Tibial nerve (tissue), 3 donors: ENCODE data around the gene UBA1.

Source experiments
- POLR2A ChIP-seq, 2 donors: fragments of 450-650 bp; IDR thresholded peaks; one replicate each; pipeline ENCODE4 v1.6.1; 2017; ENCODE audit warnings: antibody characterized with exemption in 2 of 2, mild to moderate bottlenecking in 2 of 2, moderate library complexity in 2 of 2
- TF ChIP-seq, protein P1 (sequence below), 5 experiments: fragments of 200-600 bp in 3 of 5; fragments of 450-650 bp in 2 of 5; sonication (generic) in 3 of 5; IDR thresholded peaks; one replicate each; pipeline ENCODE4 v1.5.1; 2016 to 2019; ENCODE audit warnings: antibody characterized with exemption in 5 of 5, mild to moderate bottlenecking in 3 of 5, moderate library complexity in 2 of 5

GRCh38 chrX:47186096-47186740 lies 7.4 kb upstream of the UBA1 start:
- TF ChIP-seq POLR2A (IDR thresholded peaks at IDR 0.05), result no peak
- TF ChIP-seq, protein P1, sequence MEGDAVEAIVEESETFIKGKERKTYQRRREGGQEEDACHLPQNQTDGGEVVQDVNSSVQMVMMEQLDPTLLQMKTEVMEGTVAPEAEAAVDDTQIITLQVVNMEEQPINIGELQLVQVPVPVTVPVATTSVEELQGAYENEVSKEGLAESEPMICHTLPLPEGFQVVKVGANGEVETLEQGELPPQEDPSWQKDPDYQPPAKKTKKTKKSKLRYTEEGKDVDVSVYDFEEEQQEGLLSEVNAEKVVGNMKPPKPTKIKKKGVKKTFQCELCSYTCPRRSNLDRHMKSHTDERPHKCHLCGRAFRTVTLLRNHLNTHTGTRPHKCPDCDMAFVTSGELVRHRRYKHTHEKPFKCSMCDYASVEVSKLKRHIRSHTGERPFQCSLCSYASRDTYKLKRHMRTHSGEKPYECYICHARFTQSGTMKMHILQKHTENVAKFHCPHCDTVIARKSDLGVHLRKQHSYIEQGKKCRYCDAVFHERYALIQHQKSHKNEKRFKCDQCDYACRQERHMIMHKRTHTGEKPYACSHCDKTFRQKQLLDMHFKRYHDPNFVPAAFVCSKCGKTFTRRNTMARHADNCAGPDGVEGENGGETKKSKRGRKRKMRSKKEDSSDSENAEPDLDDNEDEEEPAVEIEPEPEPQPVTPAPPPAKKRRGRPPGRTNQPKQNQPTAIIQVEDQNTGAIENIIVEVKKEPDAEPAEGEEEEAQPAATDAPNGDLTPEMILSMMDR (IDR thresholded peaks at IDR 0.05), result no peak
